Activated T-cell treated with anti-CD3 and anti-CD28 coated beads, Interleukin-2, amount 50 U/mL, for 4 hours (primary cell): Measurements from ENCODE around the gene EVA1A. TPM values are rescaled to one million over a fixed set of nuclear protein-coding genes. Genes with fewer than 3 reads are reported as not detected.

ENCODE experiments used
- total RNA-seq, 3 donors: library from RNA; stranded (reverse); gene quantifications; one replicate each; pipeline ENCODE4 v1.2.1, GENCODE V29; 2021

The EVA1A gene
- total RNA-seq, 3 donors from 2014 or later, result 0.13 TPM; not detected in 2

Other genes starting within 250 kb of the EVA1A start
- gene MRPL19, start 85.8 kb upstream of the EVA1A start, total RNA-seq, result 10 to 100 TPM; 78.3 to 85.2 (median 78.8) TPM
- gene GCFC2, start 150.0 kb upstream of the EVA1A start, total RNA-seq, result 10 to 100 TPM; 41.7 to 42.1 (median 42.1) TPM